ENCODE data around the gene CDS2. TPM values are rescaled to one million over a fixed set of nuclear protein-coding genes. Genes with fewer than 3 reads are reported as not detected.

Gene CDS2
- total RNA-seq, 1 experiment from 2014 or later = 49.1 TPM

DNA sequence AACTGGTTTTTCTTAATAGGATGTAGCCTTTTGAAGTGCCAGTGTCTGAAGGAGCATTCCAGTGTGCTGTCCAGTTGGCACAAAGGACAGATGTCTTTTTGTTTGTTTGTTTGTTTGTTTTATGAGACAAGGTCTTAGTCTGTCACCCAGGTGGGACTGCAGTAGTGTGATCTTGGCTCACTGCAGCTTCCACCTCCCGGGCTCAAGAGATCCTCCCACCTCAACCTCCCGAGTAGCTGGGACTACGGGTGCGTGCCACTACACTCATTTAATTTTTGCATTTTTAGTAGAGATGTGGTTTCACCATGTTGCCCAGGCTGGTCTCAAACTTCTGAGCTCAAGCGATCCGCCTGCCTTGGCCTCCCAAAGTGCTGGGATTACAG, 27.7 kb downstream of the CDS2 start (continued):
- TF ChIP-seq, protein P1, sequence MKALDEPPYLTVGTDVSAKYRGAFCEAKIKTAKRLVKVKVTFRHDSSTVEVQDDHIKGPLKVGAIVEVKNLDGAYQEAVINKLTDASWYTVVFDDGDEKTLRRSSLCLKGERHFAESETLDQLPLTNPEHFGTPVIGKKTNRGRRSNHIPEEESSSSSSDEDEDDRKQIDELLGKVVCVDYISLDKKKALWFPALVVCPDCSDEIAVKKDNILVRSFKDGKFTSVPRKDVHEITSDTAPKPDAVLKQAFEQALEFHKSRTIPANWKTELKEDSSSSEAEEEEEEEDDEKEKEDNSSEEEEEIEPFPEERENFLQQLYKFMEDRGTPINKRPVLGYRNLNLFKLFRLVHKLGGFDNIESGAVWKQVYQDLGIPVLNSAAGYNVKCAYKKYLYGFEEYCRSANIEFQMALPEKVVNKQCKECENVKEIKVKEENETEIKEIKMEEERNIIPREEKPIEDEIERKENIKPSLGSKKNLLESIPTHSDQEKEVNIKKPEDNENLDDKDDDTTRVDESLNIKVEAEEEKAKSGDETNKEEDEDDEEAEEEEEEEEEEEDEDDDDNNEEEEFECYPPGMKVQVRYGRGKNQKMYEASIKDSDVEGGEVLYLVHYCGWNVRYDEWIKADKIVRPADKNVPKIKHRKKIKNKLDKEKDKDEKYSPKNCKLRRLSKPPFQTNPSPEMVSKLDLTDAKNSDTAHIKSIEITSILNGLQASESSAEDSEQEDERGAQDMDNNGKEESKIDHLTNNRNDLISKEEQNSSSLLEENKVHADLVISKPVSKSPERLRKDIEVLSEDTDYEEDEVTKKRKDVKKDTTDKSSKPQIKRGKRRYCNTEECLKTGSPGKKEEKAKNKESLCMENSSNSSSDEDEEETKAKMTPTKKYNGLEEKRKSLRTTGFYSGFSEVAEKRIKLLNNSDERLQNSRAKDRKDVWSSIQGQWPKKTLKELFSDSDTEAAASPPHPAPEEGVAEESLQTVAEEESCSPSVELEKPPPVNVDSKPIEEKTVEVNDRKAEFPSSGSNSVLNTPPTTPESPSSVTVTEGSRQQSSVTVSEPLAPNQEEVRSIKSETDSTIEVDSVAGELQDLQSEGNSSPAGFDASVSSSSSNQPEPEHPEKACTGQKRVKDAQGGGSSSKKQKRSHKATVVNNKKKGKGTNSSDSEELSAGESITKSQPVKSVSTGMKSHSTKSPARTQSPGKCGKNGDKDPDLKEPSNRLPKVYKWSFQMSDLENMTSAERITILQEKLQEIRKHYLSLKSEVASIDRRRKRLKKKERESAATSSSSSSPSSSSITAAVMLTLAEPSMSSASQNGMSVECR (CRISPR knock-in tag; IDR thresholded peaks at IDR 0.05; ENCODE audit: borderline replicate concordance) = no peak
- TF ChIP-seq NR2C2 (CRISPR knock-in tag; IDR thresholded peaks at IDR 0.05) (no peak), ZNF396 (CRISPR knock-in tag; IDR thresholded peaks at IDR 0.05; ENCODE audit: borderline replicate concordance) (no peak), ZNF263 (CRISPR knock-in tag; IDR thresholded peaks at IDR 0.05; ENCODE audit: low read depth) (no peak), NFYB (CRISPR knock-in tag; conservative IDR thresholded peaks at IDR 0.05; ENCODE audit: low read depth) (no peak), HMGA2 (CRISPR knock-in tag; IDR thresholded peaks at IDR 0.05) (no peak)
- TF ChIP-seq, protein P2, sequence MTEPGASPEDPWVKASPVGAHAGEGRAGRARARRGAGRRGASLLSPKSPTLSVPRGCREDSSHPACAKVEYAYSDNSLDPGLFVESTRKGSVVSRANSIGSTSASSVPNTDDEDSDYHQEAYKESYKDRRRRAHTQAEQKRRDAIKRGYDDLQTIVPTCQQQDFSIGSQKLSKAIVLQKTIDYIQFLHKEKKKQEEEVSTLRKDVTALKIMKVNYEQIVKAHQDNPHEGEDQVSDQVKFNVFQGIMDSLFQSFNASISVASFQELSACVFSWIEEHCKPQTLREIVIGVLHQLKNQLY (CRISPR knock-in tag; IDR thresholded peaks at IDR 0.05) = no peak
- TF ChIP-seq, protein P3, sequence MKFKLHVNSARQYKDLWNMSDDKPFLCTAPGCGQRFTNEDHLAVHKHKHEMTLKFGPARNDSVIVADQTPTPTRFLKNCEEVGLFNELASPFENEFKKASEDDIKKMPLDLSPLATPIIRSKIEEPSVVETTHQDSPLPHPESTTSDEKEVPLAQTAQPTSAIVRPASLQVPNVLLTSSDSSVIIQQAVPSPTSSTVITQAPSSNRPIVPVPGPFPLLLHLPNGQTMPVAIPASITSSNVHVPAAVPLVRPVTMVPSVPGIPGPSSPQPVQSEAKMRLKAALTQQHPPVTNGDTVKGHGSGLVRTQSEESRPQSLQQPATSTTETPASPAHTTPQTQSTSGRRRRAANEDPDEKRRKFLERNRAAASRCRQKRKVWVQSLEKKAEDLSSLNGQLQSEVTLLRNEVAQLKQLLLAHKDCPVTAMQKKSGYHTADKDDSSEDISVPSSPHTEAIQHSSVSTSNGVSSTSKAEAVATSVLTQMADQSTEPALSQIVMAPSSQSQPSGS (CRISPR knock-in tag; IDR thresholded peaks at IDR 0.05; ENCODE audit: borderline replicate concordance, low read depth) = no peak

DNA sequence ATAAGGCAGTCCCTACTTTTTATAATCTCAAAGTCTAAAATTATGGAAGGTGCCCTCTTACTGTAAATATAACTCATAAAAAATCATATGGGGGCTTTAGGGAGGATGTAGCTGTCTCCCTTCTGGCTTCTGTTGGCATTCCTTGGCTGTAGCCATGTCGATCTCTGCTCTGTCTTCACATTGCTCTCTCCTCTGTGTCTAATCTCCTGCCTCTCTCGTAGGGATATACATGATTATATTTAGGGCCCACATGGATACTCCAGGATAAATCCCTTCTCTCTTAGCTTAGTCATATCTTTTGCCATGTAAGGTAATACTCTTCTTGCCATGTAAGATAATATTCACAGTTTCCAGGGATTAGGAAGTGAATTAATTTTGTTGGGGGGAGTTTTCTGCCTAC, 28.6 kb downstream of the CDS2 start:
- Mint-ChIP-seq H3K27ac (no peak overlapping the region), H3K4me3 (no peak overlapping the region), H3K4me1 (peaks cover 37% of the 10 kb centered on the region), H3K27me3 (ENCODE audit: low read depth) (no peaks in the 10 kb centered on the region), H3K9me3 (no peaks in the 10 kb centered on the region), H3K36me3 (no peaks in the 10 kb centered on the region)
- POLR2A ChIA-PET = no interaction called here
- TF ChIP-seq TCF7 (CRISPR knock-in tag; IDR thresholded peaks at IDR 0.05; ENCODE audit: low read depth) = no peak
- TF ChIP-seq TEAD4 (CRISPR knock-in tag; IDR thresholded peaks at IDR 0.05) = no peak
- no peak for TF ChIP-seq GRHL2 (CRISPR knock-in tag; IDR thresholded peaks at IDR 0.05; ENCODE audit: insufficient replicate concordance, severe bottlenecking)
- TF ChIP-seq ZNF396 (CRISPR knock-in tag; IDR thresholded peaks at IDR 0.05; ENCODE audit: borderline replicate concordance) = no peak
- TF ChIP-seq CBFB (CRISPR knock-in tag; IDR thresholded peaks at IDR 0.05; ENCODE audit: low read depth) = no peak
- no peak for TF ChIP-seq ZBTB21 (CRISPR knock-in tag; IDR thresholded peaks at IDR 0.05; ENCODE audit: borderline replicate concordance)
- TF ChIP-seq, protein P4, sequence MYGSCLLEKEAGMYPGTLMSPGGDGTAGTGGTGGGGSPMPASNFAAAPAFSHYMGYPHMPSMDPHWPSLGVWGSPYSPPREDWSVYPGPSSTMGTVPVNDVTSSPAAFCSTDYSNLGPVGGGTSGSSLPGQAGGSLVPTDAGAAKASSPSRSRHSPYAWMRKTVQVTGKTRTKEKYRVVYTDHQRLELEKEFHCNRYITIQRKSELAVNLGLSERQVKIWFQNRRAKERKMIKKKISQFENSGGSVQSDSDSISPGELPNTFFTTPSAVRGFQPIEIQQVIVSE (CRISPR knock-in tag; IDR thresholded peaks at IDR 0.05; ENCODE audit: borderline replicate concordance) = no peak
- TF ChIP-seq GABPB1 (CRISPR knock-in tag; IDR thresholded peaks at IDR 0.05) = no peak
- DNase-seq (ENCODE audit: low spot score) (no peak), ATAC-seq (no peak)
- CTCF ChIA-PET = interaction anchor here (1.0 kb wide), 1 partner anchor 28 kb away, joined by 5 read pairs; the partner anchor contains the start of gene CDS2

DNA sequence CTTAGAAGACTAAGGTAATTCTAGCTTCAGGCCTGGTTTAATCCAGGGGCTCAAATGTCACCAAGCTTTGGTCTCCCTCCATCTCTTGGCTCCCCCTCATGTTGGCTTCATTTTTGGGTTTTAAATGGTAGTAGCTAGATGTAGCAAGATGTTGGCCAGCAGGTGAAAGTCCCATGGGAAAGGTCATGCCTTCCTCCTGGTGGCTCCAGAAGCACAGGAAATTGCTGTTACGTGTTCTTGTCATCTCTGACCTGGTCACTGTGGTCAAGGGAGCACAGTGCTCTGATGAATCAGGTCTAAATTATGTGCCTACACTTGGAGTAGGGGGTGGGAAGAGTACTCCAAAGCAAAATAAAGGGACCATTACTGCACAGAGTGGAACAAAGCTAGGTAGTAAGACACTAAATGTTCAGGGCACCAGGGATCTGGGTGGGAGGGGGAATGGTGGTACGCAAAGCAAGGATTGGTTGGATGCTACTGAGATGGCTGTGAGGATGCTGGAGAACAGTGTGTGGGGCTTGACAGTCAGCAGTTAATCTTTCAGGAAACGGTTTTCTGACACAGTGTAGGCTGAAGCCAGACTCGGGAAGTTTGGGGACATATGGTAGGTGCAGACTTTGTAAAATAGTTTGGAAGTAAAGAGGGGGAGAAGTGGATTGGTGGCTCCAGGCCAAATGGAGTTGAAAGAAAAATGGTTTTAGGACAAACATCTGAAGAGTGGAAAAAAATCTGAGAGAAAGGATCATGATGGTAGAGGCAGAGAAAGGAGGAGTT, 30.1 kb downstream of the CDS2 start:
- DNase-seq (ENCODE audit: low spot score) (no peak), ATAC-seq (no peak)
- Mint-ChIP-seq H3K27ac (0 out of 2 replicates have a peak overlapping the region, but pooled peaks have one; percentile 12), H3K27me3 (ENCODE audit: low read depth) (no peaks in the 10 kb centered on the region), H3K9me3 (no peaks in the 10 kb centered on the region), H3K4me1 (peaks cover 39% of the 10 kb centered on the region), H3K4me3 (no peak overlapping the region), H3K36me3 (no peaks in the 10 kb centered on the region)
- ChIA-PET CTCF (interaction anchor here (0.7 to 1.8 kb wide), 4 partner anchors 9 to 35 kb away, joined by 3 to 8 read pairs (median 3); partner anchors contain the start of gene CDS2), POLR2A (interaction anchor here (1.1 kb wide), 1 partner anchor 13 kb away, joined by 4 read pairs; no protein-coding TSS in a partner anchor)
- no peak for TF ChIP-seq MYBL2 (CRISPR knock-in tag; IDR thresholded peaks at IDR 0.05)
- TF ChIP-seq PRRX2 (CRISPR knock-in tag; IDR thresholded peaks at IDR 0.05) = no peak
- TF ChIP-seq, protein P5, sequence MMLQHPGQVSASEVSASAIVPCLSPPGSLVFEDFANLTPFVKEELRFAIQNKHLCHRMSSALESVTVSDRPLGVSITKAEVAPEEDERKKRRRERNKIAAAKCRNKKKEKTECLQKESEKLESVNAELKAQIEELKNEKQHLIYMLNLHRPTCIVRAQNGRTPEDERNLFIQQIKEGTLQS (CRISPR knock-in tag; conservative IDR thresholded peaks at IDR 0.05) = no peak
- TF ChIP-seq, protein P6, sequence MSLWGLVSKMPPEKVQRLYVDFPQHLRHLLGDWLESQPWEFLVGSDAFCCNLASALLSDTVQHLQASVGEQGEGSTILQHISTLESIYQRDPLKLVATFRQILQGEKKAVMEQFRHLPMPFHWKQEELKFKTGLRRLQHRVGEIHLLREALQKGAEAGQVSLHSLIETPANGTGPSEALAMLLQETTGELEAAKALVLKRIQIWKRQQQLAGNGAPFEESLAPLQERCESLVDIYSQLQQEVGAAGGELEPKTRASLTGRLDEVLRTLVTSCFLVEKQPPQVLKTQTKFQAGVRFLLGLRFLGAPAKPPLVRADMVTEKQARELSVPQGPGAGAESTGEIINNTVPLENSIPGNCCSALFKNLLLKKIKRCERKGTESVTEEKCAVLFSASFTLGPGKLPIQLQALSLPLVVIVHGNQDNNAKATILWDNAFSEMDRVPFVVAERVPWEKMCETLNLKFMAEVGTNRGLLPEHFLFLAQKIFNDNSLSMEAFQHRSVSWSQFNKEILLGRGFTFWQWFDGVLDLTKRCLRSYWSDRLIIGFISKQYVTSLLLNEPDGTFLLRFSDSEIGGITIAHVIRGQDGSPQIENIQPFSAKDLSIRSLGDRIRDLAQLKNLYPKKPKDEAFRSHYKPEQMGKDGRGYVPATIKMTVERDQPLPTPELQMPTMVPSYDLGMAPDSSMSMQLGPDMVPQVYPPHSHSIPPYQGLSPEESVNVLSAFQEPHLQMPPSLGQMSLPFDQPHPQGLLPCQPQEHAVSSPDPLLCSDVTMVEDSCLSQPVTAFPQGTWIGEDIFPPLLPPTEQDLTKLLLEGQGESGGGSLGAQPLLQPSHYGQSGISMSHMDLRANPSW (CRISPR knock-in tag; conservative IDR thresholded peaks at IDR 0.05; ENCODE audit: low read depth) = no peak
- no peak for TF ChIP-seq NFE2L1 (CRISPR knock-in tag; IDR thresholded peaks at IDR 0.05)
- no peak for TF ChIP-seq RORB (CRISPR knock-in tag; IDR thresholded peaks at IDR 0.05)
- TF ChIP-seq JUN (CRISPR knock-in tag; IDR thresholded peaks at IDR 0.05) = no peak
